GM12873 (cell line): ENCODE results near the gene TYMP.

Experiments
- CTCF ChIP-seq: IDR thresholded peaks from 2 replicates; pipeline ENCODE4 v1.5.1; 2012; ENCODE audit warnings: low read depth, mild to moderate bottlenecking, moderate library complexity, low read length, control low read depth; ENCODE audit not compliant: insufficient read depth; ENCODE audit errors: missing control alignments

TYMP gene

GRCh38 chr22:50485221-50486131 is 44.3 kb downstream of the TYMP start:
- no peak for TF ChIP-seq CTCF

GRCh38 chr22:50483977-50484853 is 45.6 kb downstream of the TYMP start:
- no peak for TF ChIP-seq CTCF

GRCh38 chr22:50483556-50483955 is 46.3 kb downstream of the TYMP start:
- TF ChIP-seq CTCF = no peak

- no peak for TF ChIP-seq CTCF
Measured at GRCh38 chr22:50483106-50483505, 46.7 kb downstream of the TYMP start.

GRCh38 chr22:50482107-50483074 is 47.4 kb downstream of the TYMP start:
- no peak for TF ChIP-seq CTCF

- TF ChIP-seq CTCF = no peak
Measured at GRCh38 chr22:50481440-50482106, 48.2 kb downstream of the TYMP start, which contains the start of gene ADM2. Gene ADM2 (plus strand): TSS chr22:50481543. CDS start chr22:50481848, 305 bp downstream.
